MM.1S (cell line): Measurements from ENCODE around the gene TLR4.

Experiments used
- DNase-seq: peaks from one replicate; pipeline ENCODE4 v3.0.0-alpha.2; 2015
- H2AFZ ChIP-seq: fragments of 300-600 bp; sonication (generic); 2 replicates; pipeline ENCODE4 v1.6.0; 2016; ENCODE audit warnings: antibody characterized with exemption, low read length
- H3F3A ChIP-seq: fragments of 300-600 bp; sonication (generic); 2 replicates; pipeline ENCODE4 v1.6.1; 2016; ENCODE audit warnings: mild to moderate bottlenecking, antibody characterized with exemption, low read length, moderate library complexity, mixed read lengths; ENCODE audit not compliant: insufficient read depth
- H3K27ac ChIP-seq: fragments of 300-600 bp; sonication (generic); 2 replicates; pipeline ENCODE4 v1.5.1; 2016; ENCODE audit warnings: mild to moderate bottlenecking, low read length
- H3K27me3 ChIP-seq: fragments of 300-600 bp; sonication (generic); replicated peaks from 2 replicates; pipeline ENCODE4 v1.6.0; 2016; ENCODE audit warnings: low read length; ENCODE audit not compliant: insufficient read depth
- H3K36me3 ChIP-seq: fragments of 300-600 bp; sonication (generic); replicated peaks from 2 replicates; pipeline ENCODE4 v1.6.1; 2016; ENCODE audit warnings: mild to moderate bottlenecking, low read length, mixed read lengths; ENCODE audit not compliant: insufficient read depth
- H3K4me1 ChIP-seq: fragments of 300-600 bp; sonication (generic); 2 replicates; pipeline ENCODE4 v1.6.1; 2016; ENCODE audit warnings: low read length, mixed read lengths
- H3K4me2 ChIP-seq: fragments of 300-600 bp; sonication (generic); 2 replicates; pipeline ENCODE4 v1.6.0; 2016; ENCODE audit warnings: low read depth, low read length
- H3K4me3 ChIP-seq: fragments of 300-600 bp; sonication (generic); 2 replicates; pipeline ENCODE4 v1.5.1; 2016; ENCODE audit warnings: low read length, mixed read lengths
- H3K79me2 ChIP-seq: fragments of 300-600 bp; sonication (generic); 2 replicates; pipeline ENCODE4 v1.6.1; 2016; ENCODE audit warnings: mixed run types, low read length, mixed read lengths
- H3K9ac ChIP-seq: fragments of 300-600 bp; sonication (generic); 2 replicates; pipeline ENCODE4 v1.6.1; 2016; ENCODE audit warnings: low read length, mixed read lengths
- H3K9me2 ChIP-seq: fragments of 300-600 bp; sonication (generic); replicated peaks from 2 replicates; pipeline ENCODE4 v1.6.1; 2016; ENCODE audit warnings: mild to moderate bottlenecking, low read length, mixed read lengths; ENCODE audit not compliant: insufficient read depth
- H3K9me3 ChIP-seq: fragments of 300-600 bp; sonication (generic); replicated peaks from 2 replicates; pipeline ENCODE4 v1.6.1; 2016; ENCODE audit warnings: mild to moderate bottlenecking, low read length, mixed read lengths; ENCODE audit not compliant: insufficient read depth
- H4K20me1 ChIP-seq: fragments of 300-600 bp; sonication (generic); 2 replicates; pipeline ENCODE4 v1.6.1; 2016; ENCODE audit warnings: mild to moderate bottlenecking, low read length, moderate library complexity, mixed read lengths; ENCODE audit not compliant: insufficient read depth
- EZH2 ChIP-seq: fragments of 300-600 bp; sonication (generic); optimal IDR thresholded peaks from 2 replicates; pipeline ENCODE3; 2017; ENCODE audit warnings: low read depth, mild to moderate bottlenecking, antibody characterized with exemption, low read length, mixed read lengths
- EZH2phosphoT487 ChIP-seq: fragments of 300-600 bp; sonication (generic); IDR thresholded peaks from 2 replicates; pipeline ENCODE4 v1.6.1; 2018; ENCODE audit warnings: antibody characterized with exemption, low read length
- TF ChIP-seq, protein P1 (sequence below): fragments of 300-600 bp; sonication (generic); IDR thresholded peaks from 2 replicates; pipeline ENCODE4 v1.5.1; 2016; ENCODE audit warnings: antibody characterized with exemption, low read length, mixed read lengths

Gene TLR4

GRCh38 chr9:117664419-117664818 is 39.8 kb upstream of the TLR4 start:
- Histone ChIP-seq H3K4me3 (no peak overlapping the region), H3K4me1 (no peaks in the 10 kb centered on the region)

DNA sequence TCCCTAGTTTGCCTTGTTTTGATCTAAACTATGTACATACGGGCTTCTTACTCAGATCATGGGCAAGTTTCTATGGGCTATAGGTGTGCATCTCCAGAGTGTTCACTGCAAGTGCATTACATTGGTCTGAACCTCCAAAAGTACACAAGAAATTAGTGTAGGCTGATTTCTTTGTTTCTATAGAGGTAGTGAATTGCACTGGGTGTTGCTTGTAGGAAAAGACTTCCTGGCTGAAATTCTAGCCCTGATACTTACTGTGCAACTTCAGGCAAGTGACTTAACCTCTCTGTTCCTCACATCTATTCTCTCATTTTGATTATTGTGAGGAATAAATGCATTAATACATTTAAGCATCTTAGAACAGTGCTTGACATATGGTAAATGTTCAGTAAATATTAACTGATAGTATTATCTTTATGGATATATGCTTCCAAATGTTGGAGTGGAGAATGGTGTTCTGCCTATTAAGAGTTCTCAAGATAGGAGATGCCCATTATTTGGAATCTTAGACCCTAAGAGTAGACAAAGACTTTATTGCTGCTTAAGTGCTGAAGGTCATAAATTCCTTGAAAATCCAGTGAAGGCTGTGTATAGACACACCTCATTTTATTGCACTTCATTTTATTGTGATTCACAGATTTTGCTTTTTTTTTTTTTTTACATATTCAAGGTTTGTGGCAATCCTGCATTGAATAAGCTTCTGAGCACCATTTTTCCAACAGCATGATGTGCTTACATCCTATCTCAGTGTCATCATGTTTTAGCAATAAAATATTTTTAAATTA is 38.4 kb upstream of the TLR4 start:
- Histone ChIP-seq H3F3A (no peaks in the 10 kb centered on the region), H3K9me2 (no peaks in the 10 kb centered on the region), H3K27me3 (no peaks in the 10 kb centered on the region), H3K9me3 (no peaks in the 10 kb centered on the region), H3K36me3 (no peaks in the 10 kb centered on the region), H3K79me2 (no peaks in the 10 kb centered on the region), H3K9ac (no peak overlapping the region), H2AFZ (no peak overlapping the region), H3K4me1 (no peaks in the 10 kb centered on the region), H3K4me2 (no peak overlapping the region), H4K20me1 (no peaks in the 10 kb centered on the region), H3K4me3 (no peak overlapping the region), H3K27ac (no peak overlapping the region)
- no peak for DNase-seq
- TF ChIP-seq EZH2: no peak
- TF ChIP-seq EZH2phosphoT487: no peak
- TF ChIP-seq, protein P1, sequence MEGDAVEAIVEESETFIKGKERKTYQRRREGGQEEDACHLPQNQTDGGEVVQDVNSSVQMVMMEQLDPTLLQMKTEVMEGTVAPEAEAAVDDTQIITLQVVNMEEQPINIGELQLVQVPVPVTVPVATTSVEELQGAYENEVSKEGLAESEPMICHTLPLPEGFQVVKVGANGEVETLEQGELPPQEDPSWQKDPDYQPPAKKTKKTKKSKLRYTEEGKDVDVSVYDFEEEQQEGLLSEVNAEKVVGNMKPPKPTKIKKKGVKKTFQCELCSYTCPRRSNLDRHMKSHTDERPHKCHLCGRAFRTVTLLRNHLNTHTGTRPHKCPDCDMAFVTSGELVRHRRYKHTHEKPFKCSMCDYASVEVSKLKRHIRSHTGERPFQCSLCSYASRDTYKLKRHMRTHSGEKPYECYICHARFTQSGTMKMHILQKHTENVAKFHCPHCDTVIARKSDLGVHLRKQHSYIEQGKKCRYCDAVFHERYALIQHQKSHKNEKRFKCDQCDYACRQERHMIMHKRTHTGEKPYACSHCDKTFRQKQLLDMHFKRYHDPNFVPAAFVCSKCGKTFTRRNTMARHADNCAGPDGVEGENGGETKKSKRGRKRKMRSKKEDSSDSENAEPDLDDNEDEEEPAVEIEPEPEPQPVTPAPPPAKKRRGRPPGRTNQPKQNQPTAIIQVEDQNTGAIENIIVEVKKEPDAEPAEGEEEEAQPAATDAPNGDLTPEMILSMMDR: no peak

More at GRCh38 chr9:117664419-117664818, 39.8 kb upstream of the TLR4 start:
- no peak overlapping the region for H3K4me2 ChIP-seq
- H2AFZ ChIP-seq: no peak overlapping the region
- H3K9me2 ChIP-seq: no peaks in the 10 kb centered on the region
- no peaks in the 10 kb centered on the region for H3K79me2 ChIP-seq
- TF ChIP-seq, protein P1: no peak
- TF ChIP-seq EZH2: no peak
- TF ChIP-seq EZH2phosphoT487: no peak
- H3K9ac ChIP-seq: no peak overlapping the region
- H3K36me3 ChIP-seq: no peaks in the 10 kb centered on the region
- H3K9me3 ChIP-seq: no peaks in the 10 kb centered on the region
- H4K20me1 ChIP-seq: no peaks in the 10 kb centered on the region
- no peaks in the 10 kb centered on the region for H3K27me3 ChIP-seq
- H3K27ac ChIP-seq: no peak overlapping the region
- H3F3A ChIP-seq: no peaks in the 10 kb centered on the region
- no peak for DNase-seq

DNA sequence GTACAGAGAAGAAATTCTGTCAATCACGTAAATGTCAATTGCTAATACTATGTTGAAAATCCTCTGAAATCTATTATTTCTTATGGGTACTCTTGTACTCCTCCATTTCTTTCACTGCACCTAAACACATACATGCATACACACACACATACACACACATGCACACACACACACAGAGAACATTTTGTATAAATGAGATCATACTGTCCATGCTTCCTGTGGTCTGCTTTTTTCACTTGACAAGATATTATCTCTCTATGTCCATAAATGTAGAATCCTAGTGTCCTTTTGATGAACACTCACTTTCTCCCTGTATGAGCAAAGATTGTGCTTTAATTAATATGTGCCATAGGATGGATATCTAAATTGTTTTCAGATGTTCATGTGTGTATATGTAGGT is 32.7 kb upstream of the TLR4 start:
- no peak for TF ChIP-seq EZH2
- no peak for TF ChIP-seq EZH2phosphoT487
- TF ChIP-seq, protein P1: no peak
- Histone ChIP-seq H3K9me2 (no peaks in the 10 kb centered on the region), H3K4me1 (no peaks in the 10 kb centered on the region), H3F3A (no peaks in the 10 kb centered on the region), H3K9me3 (no peaks in the 10 kb centered on the region), H2AFZ (no peak overlapping the region), H3K4me2 (no peak overlapping the region), H3K79me2 (no peaks in the 10 kb centered on the region), H3K27ac (no peak overlapping the region), H4K20me1 (no peaks in the 10 kb centered on the region), H3K27me3 (no peaks in the 10 kb centered on the region), H3K4me3 (no peak overlapping the region), H3K36me3 (no peaks in the 10 kb centered on the region), H3K9ac (no peak overlapping the region)
- no peak for DNase-seq
